NCI-H526 treated with DMSO at 0.1 percent for 48 hours (cell line): ENCODE results near the gene NTN4.
"Not testable (repeated sequence)": the region's sequence is repeated elsewhere in the genome, so short reads cannot be mapped to it uniquely, and the experiment has no call there.

ENCODE experiments used
- DNase-seq: peaks from one replicate; lab custom pipeline; 2025; lab: John Stamatoyannopoulos, UW

NTN4 gene

DNA sequence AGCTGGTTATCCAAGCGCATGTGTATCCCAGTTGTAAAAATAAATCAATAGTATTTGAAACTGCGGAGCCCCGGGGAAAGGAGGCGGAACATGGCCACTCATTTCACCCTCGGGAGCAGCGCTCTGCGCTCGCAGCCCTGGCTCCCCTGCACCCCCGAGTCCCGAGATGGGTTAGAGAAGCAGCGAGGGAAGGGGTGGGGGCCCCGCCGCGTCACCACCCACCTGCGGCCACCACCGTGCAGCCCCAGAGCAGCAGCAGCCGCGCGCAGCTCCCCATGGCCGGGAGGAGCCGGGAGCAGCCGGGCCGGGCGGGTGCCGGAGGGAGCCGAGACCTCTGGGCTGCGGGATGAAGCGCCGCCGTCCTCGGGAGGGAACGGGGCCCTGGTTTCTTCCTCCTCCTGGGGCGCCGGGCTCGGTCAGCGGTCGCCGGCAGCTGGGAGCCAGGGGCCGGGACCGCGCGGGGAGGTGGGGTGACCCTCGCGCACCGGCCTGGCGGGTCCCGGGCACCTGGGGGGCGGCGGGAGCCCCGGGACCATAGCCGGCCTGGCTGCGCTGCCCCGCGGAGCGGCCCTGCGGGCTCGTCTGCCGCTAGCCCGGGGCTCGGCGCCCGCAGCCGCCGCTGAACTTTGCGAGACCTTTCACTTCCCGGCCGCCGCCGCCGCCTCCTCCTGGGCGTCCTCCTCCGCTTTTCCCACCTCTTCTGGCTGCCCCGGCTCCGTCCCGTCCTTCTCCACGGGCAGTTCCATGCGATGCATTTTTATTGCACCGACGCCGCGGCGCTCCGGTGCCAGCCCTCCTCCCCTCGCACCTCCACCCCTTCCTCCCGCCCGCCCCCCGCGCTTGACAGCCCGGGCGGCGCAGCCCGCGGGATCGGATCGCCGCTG is at the start of gene NTN4:
Gene NTN4, minus strand, starts transcription at position 732 of the 884 bp plus-strand sequence. Its CDS starts 455 bp downstream, at position 277.
- DNase-seq = no peak

GRCh38 chr12:95838125-95838524 is 47.6 kb upstream of the NTN4 start:
- DNase-seq = no peak

DNA sequence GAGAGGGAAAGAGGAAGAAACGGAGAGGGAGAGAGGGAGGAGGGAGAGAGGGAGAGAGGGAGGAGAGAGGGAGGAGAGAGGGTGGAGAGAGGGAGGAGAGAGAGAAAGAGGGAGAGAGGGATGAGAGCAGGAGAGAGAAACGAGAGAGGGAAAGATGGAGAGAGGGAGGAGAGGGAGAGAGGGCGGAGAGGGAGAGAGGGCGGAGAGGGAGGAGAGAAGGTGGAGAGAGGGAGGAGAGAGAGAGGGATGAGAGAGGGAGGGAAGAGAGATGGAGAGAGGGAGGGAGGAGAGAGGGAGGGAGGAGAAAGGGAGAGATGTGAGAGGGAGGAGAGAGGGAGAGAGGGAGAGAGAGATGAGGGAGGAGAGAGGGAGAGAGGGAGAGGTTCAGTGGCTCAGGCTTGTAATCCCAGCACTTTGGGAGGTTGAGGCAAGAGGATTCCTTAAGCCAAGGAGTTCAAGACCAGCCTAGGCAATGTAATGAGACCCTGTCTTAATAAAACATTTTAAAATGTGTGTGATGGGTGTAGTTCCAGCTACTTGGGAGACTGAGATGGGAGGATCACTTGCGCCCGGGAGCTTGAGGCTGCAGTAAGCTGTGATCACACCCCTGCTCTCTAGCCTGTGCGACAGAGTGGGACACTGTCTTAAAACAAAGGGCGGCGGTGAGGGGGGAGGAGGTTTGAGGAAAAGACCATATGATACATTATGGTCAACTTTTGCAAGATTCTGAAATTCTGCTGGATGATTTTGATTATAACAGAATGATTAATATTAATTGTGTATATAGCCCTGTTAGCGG is 46.9 kb upstream of the NTN4 start:
- DNase-seq = no peak

- no peak for DNase-seq
These were observed 46.2 kb upstream of the NTN4 start for GRCh38 chr12:95836630-95837239.

DNA sequence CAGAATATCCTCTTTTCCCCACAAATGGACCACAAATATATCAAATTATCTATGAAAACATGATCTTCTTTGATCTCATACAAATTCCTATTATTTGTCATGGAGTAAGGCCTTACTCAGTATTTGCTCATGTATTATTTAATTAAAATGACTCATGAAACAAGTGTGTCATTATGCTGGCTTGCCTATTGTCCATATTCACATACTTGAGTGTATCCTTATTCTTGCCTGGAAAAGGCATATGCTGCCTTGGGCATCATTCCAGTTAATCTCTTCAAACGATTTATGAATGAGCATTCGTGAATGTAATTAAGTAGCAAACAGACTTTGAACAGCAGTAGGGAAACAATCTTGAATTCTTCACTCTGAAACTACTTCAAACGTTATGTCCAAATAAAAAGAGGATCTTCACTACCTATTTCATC is 45.6 kb upstream of the NTN4 start:
- no peak for DNase-seq

- no peak for DNase-seq
These were observed 44.0 kb upstream of the NTN4 start for GRCh38 chr12:95834572-95834971.

GRCh38 chr12:95830335-95831089 is 39.9 kb upstream of the NTN4 start:
- DNase-seq = no peak

- DNase-seq = no peak
These were observed 38.8 kb upstream of the NTN4 start for GRCh38 chr12:95829395-95829794.

- DNase-seq = peak; percentile 5
These were observed 29.6 kb upstream of the NTN4 start for GRCh38 chr12:95820096-95820703.

DNA sequence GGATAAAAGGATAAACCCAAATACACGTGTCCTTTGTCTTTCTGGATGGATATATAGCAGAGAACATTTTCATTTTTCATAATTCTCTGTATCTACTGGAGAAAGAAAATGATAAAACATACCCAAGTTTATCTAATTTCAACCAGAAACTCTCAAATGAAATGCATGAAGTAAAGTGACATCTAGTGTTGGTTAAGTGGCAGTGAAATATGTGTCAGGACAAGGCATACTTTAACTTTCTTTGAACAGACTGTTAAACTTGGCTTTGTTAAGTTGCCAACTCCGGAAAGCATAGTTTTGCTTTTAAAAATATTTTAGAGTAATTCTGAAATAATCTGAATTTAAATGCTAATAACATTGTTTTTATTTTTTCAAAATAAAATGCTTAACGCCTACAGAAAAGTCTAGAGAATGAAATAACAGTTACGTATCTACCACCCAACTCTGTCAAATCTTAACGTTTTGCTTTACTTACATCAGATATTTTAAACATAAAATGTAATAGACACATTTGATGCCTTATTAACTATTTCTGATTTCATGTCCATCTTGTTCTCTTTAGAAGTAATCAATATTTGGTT is 25.2 kb upstream of the NTN4 start:
- DNase-seq = peak; percentile 11

- not testable (repeated sequence) for DNase-seq
These were observed 21.6 kb upstream of the NTN4 start for GRCh38 chr12:95812155-95812554.

GRCh38 chr12:95810411-95810810 is 19.8 kb upstream of the NTN4 start:
- no peak for DNase-seq

DNA sequence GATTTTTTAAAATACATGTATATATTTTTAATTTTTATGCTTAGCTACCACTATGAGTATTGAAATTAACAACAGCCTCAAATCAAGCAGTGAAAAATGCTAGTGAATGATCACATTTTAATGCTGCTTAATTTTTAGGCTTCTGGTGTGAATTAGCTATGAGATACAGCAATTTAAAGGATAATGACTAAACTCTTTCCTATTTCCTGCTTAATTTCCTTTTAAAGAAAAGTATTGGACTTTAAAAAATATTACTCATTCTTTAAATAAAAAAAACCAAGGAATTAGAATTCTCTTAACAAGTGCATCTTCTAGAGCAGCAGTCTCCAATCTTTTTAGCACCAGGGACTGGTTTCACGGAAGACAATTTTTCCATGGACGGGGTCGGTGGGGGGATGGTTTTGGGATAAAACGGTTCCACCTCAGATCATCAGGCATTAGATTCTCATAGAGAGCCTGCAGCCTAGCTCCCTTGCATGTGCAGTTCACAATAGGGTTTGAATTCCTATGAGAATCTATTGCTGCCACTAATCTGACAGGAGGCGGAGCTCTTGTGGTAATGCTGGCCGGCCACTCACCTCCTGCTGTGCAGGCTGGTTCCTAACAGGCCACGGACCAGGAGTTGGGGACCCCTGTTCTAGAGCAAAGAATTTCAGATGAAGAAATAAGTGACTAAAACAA is 18.6 kb upstream of the NTN4 start:
- no peak for DNase-seq

DNA sequence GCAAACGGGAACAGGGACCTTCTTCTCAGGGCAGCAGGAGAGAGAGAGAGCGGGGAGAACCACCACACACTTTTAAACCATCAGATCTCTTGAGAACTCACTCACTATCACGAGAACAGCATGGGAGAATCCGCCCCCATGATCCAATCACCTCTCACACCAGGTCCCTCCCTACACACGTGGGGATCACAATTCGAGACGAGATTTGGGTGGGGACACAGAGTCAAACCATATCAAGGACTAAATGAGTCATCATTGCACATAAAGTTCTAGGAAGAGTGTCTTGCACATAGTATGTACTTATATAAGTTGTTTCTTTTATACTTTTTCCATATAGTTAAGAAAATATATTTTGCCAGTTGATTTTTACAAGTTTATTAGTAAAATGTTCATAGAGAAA is 17.6 kb upstream of the NTN4 start:
- DNase-seq = no peak

DNA sequence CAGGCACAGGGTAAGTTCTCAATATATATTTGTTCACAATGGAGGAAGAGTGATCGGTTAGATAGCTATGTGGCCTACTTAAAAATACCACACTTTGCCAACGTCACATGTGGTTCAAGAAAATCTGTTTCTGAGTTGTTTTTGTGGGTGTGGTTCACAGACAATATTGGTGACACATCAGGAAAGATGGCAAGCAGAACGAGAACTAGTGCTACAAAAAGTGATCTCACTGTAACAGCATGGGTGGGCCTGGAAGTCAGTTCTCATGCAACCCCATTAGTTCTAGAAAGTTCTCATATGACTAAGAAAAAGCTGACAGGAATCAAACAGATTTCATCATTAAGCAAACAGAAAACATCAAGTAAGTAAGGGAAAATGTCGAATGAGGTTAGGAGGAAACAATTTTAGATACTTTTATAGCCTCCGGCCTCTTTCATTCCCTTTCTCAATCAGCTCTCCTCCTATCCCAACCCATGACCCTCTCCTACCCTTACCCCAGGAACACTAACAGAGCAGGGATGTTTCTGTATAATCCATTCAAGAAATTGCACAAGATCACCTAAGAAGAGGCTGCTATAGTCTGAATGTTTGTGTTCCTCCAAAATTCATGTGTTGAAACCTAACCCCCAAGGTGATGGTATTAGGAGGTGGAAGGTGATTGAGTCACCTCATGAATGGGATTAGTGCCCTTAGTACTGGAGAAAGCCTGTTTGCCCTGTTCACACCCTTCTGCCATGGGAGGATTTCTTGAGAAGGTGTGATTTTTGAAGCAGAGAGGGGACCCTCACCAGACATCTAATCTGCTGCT is 15.5 kb upstream of the NTN4 start:
- no peak for DNase-seq

GRCh38 chr12:95804291-95804690 is 13.7 kb upstream of the NTN4 start:
- no peak for DNase-seq

GRCh38 chr12:95803817-95804216 is 13.3 kb upstream of the NTN4 start:
- DNase-seq = no peak

GRCh38 chr12:95802482-95803270 is 12.1 kb upstream of the NTN4 start:
- no peak for DNase-seq

- no peak for DNase-seq
These were observed 6.4 kb upstream of the NTN4 start for GRCh38 chr12:95796982-95797289.
